Measurements from ENCODE around the gene GAPDHS.

Gene GAPDHS

GRCh38 chr19:35516310-35516709, 16.9 kb upstream of the GAPDHS start:
- DNase-seq (ENCODE audit: extremely low read depth, low read depth): no peak
- no peak overlapping the region for H3K4me3 ChIP-seq (replicated peaks; ENCODE audit: low read depth, low read length)
- TF ChIP-seq CTCF (IDR thresholded peaks at IDR 0.05; ENCODE audit: low read depth, low read length, missing control alignments): no peak

- H3K4me3 ChIP-seq (replicated peaks; ENCODE audit: low read depth, low read length): no peak overlapping the region
- no peak for DNase-seq (ENCODE audit: extremely low read depth, low read depth)
- no peak for TF ChIP-seq CTCF (IDR thresholded peaks at IDR 0.05; ENCODE audit: low read depth, low read length, missing control alignments)
Measured at GRCh38 chr19:35517342-35517741, 15.9 kb upstream of the GAPDHS start.

- peak; percentile 70 for DNase-seq (ENCODE audit: extremely low read depth, low read depth)
- no peak for TF ChIP-seq CTCF (IDR thresholded peaks at IDR 0.05; ENCODE audit: low read depth, low read length, missing control alignments)
- no peak overlapping the region for H3K4me3 ChIP-seq (replicated peaks; ENCODE audit: low read depth, low read length)
Measured at GRCh38 chr19:35518313-35518712, 14.9 kb upstream of the GAPDHS start.

- no peak for TF ChIP-seq CTCF (IDR thresholded peaks at IDR 0.05; ENCODE audit: low read depth, low read length, missing control alignments)
- H3K4me3 ChIP-seq (replicated peaks; ENCODE audit: low read depth, low read length): no peak overlapping the region
- DNase-seq (ENCODE audit: extremely low read depth, low read depth): no peak
Measured at GRCh38 chr19:35519291-35519690, 14.0 kb upstream of the GAPDHS start.

GRCh38 chr19:35521124-35521743, 12.0 kb upstream of the GAPDHS start:
- no peak for DNase-seq (ENCODE audit: extremely low read depth, low read depth)
- H3K4me3 ChIP-seq (replicated peaks; ENCODE audit: low read depth, low read length): no peak overlapping the region
- TF ChIP-seq CTCF (IDR thresholded peaks at IDR 0.05; ENCODE audit: low read depth, low read length, missing control alignments): no peak

- DNase-seq (ENCODE audit: extremely low read depth, low read depth): no peak
- no peak for TF ChIP-seq CTCF (IDR thresholded peaks at IDR 0.05; ENCODE audit: low read depth, low read length, missing control alignments)
Measured at GRCh38 chr19:35522745-35523327, 10.4 kb upstream of the GAPDHS start.

More at GRCh38 chr19:35522745-35523327, 10.4 kb upstream of the GAPDHS start:
- H3K4me3 ChIP-seq (replicated peaks; ENCODE audit: low read depth, low read length): no peak overlapping the region
